Upper lobe of left lung (tissue), 4 donors: Measurements from ENCODE around the gene PRRC2B.

Source experiments
- CTCF ChIP-seq, 6 experiments: fragments of 450-650 bp in 4 of 6; fragments of 200-600 bp in 2 of 6; sonication (generic) in 2 of 6; IDR thresholded peaks; one replicate each; pipeline ENCODE4 v1.5.1; 2016 to 2019; ENCODE audit warnings: antibody characterized with exemption in 6 of 6
- EP300 ChIP-seq, 4 donors: sonication (generic); formaldehyde crosslinking; IDR thresholded peaks; one replicate each; pipeline ENCODE4 v1.5.1; 2017; ENCODE audit warnings: antibody characterized with exemption in 4 of 4, control low read depth in 2 of 4
- POLR2A ChIP-seq, 4 donors: fragments of 450-650 bp; IDR thresholded peaks; one replicate each; pipeline ENCODE4 v1.5.1; 2016 to 2017; ENCODE audit warnings: antibody characterized with exemption in 4 of 4, mild to moderate bottlenecking in 2 of 4
- POLR2AphosphoS5 ChIP-seq, 2 donors: sonication (generic); formaldehyde crosslinking; IDR thresholded peaks; one replicate each; pipeline ENCODE4 v1.5.1; 2017; ENCODE audit warnings: antibody characterized with exemption in 2 of 2

- TF ChIP-seq CTCF (IDR thresholded peaks at IDR 0.05) (no peak), POLR2AphosphoS5 (IDR thresholded peaks at IDR 0.05) (no peak), POLR2A (IDR thresholded peaks at IDR 0.05) (no peak), EP300 (IDR thresholded peaks at IDR 0.05) (no peak)
Measured at GRCh38 chr9:131529597-131530545, 136.0 kb downstream of the PRRC2B start.
